BE2C (cell line): Measurements from ENCODE around the gene HECW1.

Experiments used
- DNase-seq: peaks from one replicate; pipeline ENCODE4 v3.0.0-alpha.2; 2020
- H3K27me3 ChIP-seq: fragments of 250-450 bp; sonication (Bioruptor Pico); 2 replicates; pipeline ENCODE4 v1.5.1; 2020; ENCODE audit warnings: mild to moderate bottlenecking
- H3K36me3 ChIP-seq: fragments of 250-450 bp; sonication (Bioruptor Pico); 2 replicates; pipeline ENCODE4 v1.5.1; 2020; ENCODE audit warnings: mild to moderate bottlenecking
- H3K4me1 ChIP-seq: fragments of 250-450 bp; sonication (Bioruptor Pico); 2 replicates; pipeline ENCODE4 v1.5.1; 2020
- H3K4me3 ChIP-seq: 2 replicates; pipeline ENCODE4 v1.5.1; 2011; ENCODE audit warnings: low read depth, low read length
- H3K9me3 ChIP-seq: fragments of 250-450 bp; sonication (Bioruptor Pico); 2 replicates; pipeline ENCODE4 v1.5.1; 2020
- TF ChIP-seq, protein P1 (sequence below): IDR thresholded peaks from 2 replicates; pipeline ENCODE4 v1.5.1; 2012; ENCODE audit warnings: mild to moderate bottlenecking, low read depth, low read length

The HECW1 gene

DNA sequence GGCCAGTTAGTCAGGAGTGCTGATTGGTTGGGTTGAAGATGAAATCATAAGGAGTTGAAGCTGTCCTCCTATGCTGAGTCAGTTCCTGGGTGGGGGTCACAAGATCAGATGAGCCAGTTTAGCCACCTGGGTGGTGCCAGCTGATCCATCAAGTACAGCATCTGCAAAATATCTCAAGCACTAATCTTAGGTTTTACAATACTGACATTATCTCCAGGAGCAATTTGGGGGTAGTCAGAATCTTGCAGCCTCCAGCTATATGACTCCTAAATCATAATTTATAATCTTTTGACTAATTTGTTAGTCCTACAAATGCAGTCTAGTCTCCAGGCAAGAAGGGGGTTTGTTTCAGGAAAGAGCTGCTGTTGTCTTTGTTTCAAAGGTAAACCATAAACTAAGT lies 286.4 kb downstream of the HECW1 start:
- no peak for DNase-seq
- H3K9me3 ChIP-seq, result no peaks in the 10 kb centered on the region
- TF ChIP-seq, protein P1, sequence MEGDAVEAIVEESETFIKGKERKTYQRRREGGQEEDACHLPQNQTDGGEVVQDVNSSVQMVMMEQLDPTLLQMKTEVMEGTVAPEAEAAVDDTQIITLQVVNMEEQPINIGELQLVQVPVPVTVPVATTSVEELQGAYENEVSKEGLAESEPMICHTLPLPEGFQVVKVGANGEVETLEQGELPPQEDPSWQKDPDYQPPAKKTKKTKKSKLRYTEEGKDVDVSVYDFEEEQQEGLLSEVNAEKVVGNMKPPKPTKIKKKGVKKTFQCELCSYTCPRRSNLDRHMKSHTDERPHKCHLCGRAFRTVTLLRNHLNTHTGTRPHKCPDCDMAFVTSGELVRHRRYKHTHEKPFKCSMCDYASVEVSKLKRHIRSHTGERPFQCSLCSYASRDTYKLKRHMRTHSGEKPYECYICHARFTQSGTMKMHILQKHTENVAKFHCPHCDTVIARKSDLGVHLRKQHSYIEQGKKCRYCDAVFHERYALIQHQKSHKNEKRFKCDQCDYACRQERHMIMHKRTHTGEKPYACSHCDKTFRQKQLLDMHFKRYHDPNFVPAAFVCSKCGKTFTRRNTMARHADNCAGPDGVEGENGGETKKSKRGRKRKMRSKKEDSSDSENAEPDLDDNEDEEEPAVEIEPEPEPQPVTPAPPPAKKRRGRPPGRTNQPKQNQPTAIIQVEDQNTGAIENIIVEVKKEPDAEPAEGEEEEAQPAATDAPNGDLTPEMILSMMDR, result no peak
- no peak overlapping the region for H3K4me3 ChIP-seq
- no peaks in the 10 kb centered on the region for H3K27me3 ChIP-seq
- H3K4me1 ChIP-seq, result no peaks in the 10 kb centered on the region
- no peaks in the 10 kb centered on the region for H3K36me3 ChIP-seq

DNA sequence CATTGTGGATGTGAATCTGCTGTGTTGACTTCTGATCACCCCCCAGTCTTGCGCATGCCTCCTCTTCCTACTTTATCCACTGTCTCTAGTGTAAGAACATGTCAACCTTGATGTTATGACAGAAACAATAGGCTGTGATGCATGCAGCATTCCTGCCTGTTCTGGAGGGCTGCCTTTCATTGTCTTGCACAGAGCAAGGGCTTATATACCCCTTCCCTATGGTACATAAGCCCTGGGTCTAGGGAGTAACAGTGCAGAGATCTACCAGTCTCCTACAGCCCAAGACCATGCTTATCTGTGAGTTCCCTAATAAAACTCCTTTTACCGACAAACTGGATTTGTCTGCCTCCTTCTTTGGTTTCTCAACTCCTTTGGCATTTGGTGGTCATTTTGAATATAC lies 293.5 kb downstream of the HECW1 start:
- Histone ChIP-seq H3K36me3 (no peaks in the 10 kb centered on the region), H3K27me3 (peaks cover 10% of the 10 kb centered on the region; the same call in 1 of the 2 replicates), H3K4me1 (no peaks in the 10 kb centered on the region), H3K9me3 (no peaks in the 10 kb centered on the region), H3K4me3 (no peak overlapping the region)
- no peak for DNase-seq
- TF ChIP-seq, protein P1, result no peak

DNA sequence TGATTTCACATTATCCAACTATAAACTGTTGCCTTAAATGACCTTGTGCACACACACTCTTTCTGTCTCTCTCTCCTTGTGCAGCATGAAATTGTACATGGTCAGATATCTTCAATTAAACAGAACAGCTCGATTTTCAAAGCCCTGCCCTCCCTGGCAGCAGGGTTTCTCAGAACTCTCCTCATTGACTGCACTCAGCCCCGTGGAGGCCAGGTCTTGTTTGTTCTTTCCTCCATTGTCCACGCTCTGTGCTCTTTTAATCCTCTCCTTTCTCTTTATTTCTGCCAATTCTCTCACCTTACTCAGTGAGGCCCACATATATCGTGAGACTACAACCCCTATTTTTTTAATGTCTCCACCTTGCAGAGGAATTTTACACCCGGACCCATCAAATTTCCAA lies 294.5 kb downstream of the HECW1 start:
- H3K4me3 ChIP-seq, result no peak overlapping the region
- TF ChIP-seq, protein P1, result no peak
- H3K4me1 ChIP-seq, result no peaks in the 10 kb centered on the region
- H3K27me3 ChIP-seq, result peaks cover 10% of the 10 kb centered on the region; the same call in 1 of the 2 replicates
- H3K36me3 ChIP-seq, result no peaks in the 10 kb centered on the region
- DNase-seq, result no peak
- H3K9me3 ChIP-seq, result no peaks in the 10 kb centered on the region

DNA sequence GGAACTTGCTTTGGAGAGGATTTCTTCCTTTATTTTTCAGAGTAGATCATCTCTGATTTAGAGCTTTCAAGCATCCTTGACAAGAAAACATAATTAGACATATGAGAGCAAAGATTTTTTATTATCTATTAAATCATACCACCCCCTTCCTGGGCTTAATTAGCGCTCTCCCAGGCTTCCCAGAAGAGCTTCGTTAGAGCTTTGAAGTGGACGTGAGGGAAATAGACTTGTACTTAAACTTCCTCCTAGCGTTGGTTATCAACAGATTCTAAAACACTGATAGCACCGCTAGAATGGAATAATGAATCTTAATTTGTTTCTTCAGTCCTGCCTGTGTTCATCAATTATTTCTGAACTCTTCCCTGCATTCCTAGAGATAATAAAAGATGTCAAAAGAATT lies 296.5 kb downstream of the HECW1 start:
- no peaks in the 10 kb centered on the region for H3K36me3 ChIP-seq
- no peak for DNase-seq
- H3K9me3 ChIP-seq, result no peaks in the 10 kb centered on the region
- no peaks in the 10 kb centered on the region for H3K4me1 ChIP-seq
- H3K4me3 ChIP-seq, result no peak overlapping the region
- H3K27me3 ChIP-seq, result peaks cover 8% of the 10 kb centered on the region; the same call in 1 of the 2 replicates
- TF ChIP-seq, protein P1, result no peak

DNA sequence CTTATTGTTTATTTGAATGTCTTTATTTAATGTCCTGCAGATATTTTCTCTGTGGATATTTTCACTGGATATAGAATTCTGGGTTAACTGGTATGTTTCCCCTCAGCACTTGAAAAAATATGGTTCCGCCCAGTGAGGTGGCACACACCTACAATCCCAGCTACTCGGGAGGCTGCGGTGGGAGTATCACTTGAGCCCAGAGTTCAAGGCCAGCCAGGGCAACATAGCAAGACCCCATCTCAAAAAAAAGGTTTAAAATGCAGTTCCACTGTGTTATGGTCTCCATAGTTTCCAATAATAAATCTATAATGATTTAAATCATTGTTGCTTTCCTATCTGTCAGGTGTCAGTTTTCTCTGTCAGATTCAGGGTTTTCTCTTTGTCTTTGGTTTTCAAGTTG lies 305.0 kb downstream of the HECW1 start:
- Histone ChIP-seq H3K36me3 (no peaks in the 10 kb centered on the region), H3K9me3 (no peaks in the 10 kb centered on the region), H3K4me3 (no peak overlapping the region), H3K4me1 (no peaks in the 10 kb centered on the region), H3K27me3 (peaks cover 6% of the 10 kb centered on the region; the same call in 1 of the 2 replicates)
- TF ChIP-seq, protein P1, result no peak
- no peak for DNase-seq

DNA sequence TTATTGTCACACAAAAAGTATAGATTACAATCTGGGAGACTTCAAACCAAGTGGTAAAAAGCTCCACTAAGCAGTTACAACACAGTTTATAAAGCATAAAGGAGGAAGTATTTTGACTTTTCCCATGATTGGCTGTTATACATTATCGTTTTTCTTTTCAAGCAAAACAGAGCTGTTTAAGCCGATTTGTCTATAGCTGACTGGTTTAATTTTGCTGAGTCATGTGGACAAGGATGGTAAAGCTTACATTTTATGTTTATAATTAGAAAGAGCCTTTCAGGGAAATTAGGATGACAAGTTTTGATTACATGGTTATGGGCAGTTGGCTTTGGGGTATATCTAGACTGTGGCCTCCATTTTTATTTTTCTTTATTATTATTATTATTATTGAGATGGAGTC lies 318.0 kb downstream of the HECW1 start:
- TF ChIP-seq, protein P1, result no peak
- Histone ChIP-seq H3K36me3 (no peaks in the 10 kb centered on the region), H3K9me3 (no peaks in the 10 kb centered on the region), H3K4me3 (no peak overlapping the region), H3K4me1 (no peaks in the 10 kb centered on the region), H3K27me3 (no peaks in the 10 kb centered on the region)
- DNase-seq, result no peak
